Measurements from ENCODE around the gene UBE2H.
"Not testable (repeated sequence)": the region's sequence is repeated elsewhere in the genome, so short reads cannot be mapped to it uniquely, and the experiment has no call there.

The UBE2H gene

GRCh38 chr7:129841465-129841864 is 111.3 kb downstream of the UBE2H start:
- Histone ChIP-seq H3K9ac (ENCODE audit: low read depth, low read length, poor library complexity, severe bottlenecking) (no peak overlapping the region), H3K9me2 (replicated peaks; ENCODE audit: low read depth, low read length) (no peaks in the 10 kb centered on the region), H2AFZ (ENCODE audit: low read length) (no peak overlapping the region), H3K27me3 (ENCODE audit: insufficient read depth, low read length, poor library complexity, severe bottlenecking) (no peaks in the 10 kb centered on the region), H3K36me3 (ENCODE audit: insufficient read depth, low read length) (no peaks in the 10 kb centered on the region), H3K9me3 (ENCODE audit: insufficient read depth, low read depth, low read length) (no peaks in the 10 kb centered on the region), H3K4me2 (ENCODE audit: low read depth, low read length, poor library complexity, severe bottlenecking) (peak overlapping the region; percentile 23), H3K4me1 (ENCODE audit: insufficient read depth, low read length, poor library complexity, severe bottlenecking) (peaks cover 45% of the 10 kb centered on the region), H4K20me1 (ENCODE audit: insufficient read depth, low read length, poor library complexity, severe bottlenecking) (peaks cover 9% of the 10 kb centered on the region), H3F3A (ENCODE audit: low read depth) (peaks cover 6% of the 10 kb centered on the region; the same call in 1 of the 2 replicates), H3K79me2 (ENCODE audit: insufficient read depth, low read length) (no peaks in the 10 kb centered on the region), H3K4me3 (ENCODE audit: low read length, poor library complexity, severe bottlenecking) (no peak overlapping the region)
- no peak for TF ChIP-seq EZH2phosphoT487 (IDR thresholded peaks at IDR 0.05; ENCODE audit: borderline replicate concordance)

- Histone ChIP-seq H3F3A (ENCODE audit: low read depth) (peaks cover 6% of the 10 kb centered on the region; the same call in 1 of the 2 replicates), H3K4me3 (ENCODE audit: low read length, poor library complexity, severe bottlenecking) (no peak overlapping the region), H3K36me3 (ENCODE audit: insufficient read depth, low read length) (0 out of 2 replicates have a peak, but pooled peaks cover 3% of the 10 kb centered on the region), H3K4me2 (ENCODE audit: low read depth, low read length, poor library complexity, severe bottlenecking) (peak overlapping the region; percentile 23), H4K20me1 (ENCODE audit: insufficient read depth, low read length, poor library complexity, severe bottlenecking) (peaks cover 9% of the 10 kb centered on the region), H3K9ac (ENCODE audit: low read depth, low read length, poor library complexity, severe bottlenecking) (no peak overlapping the region), H3K27me3 (ENCODE audit: insufficient read depth, low read length, poor library complexity, severe bottlenecking) (no peaks in the 10 kb centered on the region), H3K4me1 (ENCODE audit: insufficient read depth, low read length, poor library complexity, severe bottlenecking) (peaks cover 43% of the 10 kb centered on the region), H3K79me2 (ENCODE audit: insufficient read depth, low read length) (no peaks in the 10 kb centered on the region), H2AFZ (ENCODE audit: low read length) (no peak overlapping the region), H3K9me3 (ENCODE audit: insufficient read depth, low read depth, low read length) (no peaks in the 10 kb centered on the region), H3K9me2 (replicated peaks; ENCODE audit: low read depth, low read length) (no peaks in the 10 kb centered on the region)
- TF ChIP-seq EZH2phosphoT487 (IDR thresholded peaks at IDR 0.05; ENCODE audit: borderline replicate concordance), result peak; percentile 18; the same call in 1 of the 2 replicates
- TF ChIP-seq, protein P1, sequence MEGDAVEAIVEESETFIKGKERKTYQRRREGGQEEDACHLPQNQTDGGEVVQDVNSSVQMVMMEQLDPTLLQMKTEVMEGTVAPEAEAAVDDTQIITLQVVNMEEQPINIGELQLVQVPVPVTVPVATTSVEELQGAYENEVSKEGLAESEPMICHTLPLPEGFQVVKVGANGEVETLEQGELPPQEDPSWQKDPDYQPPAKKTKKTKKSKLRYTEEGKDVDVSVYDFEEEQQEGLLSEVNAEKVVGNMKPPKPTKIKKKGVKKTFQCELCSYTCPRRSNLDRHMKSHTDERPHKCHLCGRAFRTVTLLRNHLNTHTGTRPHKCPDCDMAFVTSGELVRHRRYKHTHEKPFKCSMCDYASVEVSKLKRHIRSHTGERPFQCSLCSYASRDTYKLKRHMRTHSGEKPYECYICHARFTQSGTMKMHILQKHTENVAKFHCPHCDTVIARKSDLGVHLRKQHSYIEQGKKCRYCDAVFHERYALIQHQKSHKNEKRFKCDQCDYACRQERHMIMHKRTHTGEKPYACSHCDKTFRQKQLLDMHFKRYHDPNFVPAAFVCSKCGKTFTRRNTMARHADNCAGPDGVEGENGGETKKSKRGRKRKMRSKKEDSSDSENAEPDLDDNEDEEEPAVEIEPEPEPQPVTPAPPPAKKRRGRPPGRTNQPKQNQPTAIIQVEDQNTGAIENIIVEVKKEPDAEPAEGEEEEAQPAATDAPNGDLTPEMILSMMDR (conservative IDR thresholded peaks at IDR 0.05; ENCODE audit: low read length), result no peak
Measured at GRCh38 chr7:129840757-129841156, 112.0 kb downstream of the UBE2H start.

GRCh38 chr7:129836983-129837382 is 115.8 kb downstream of the UBE2H start:
- TF ChIP-seq EZH2phosphoT487 (IDR thresholded peaks at IDR 0.05; ENCODE audit: borderline replicate concordance), result no peak
- TF ChIP-seq, protein P1 (conservative IDR thresholded peaks at IDR 0.05; ENCODE audit: low read length), result no peak
- no peaks in the 10 kb centered on the region for H3K79me2 ChIP-seq (ENCODE audit: insufficient read depth, low read length)
- H3F3A ChIP-seq (ENCODE audit: low read depth), result peaks cover 4% of the 10 kb centered on the region; the same call in 1 of the 2 replicates
- H4K20me1 ChIP-seq (ENCODE audit: insufficient read depth, low read length, poor library complexity, severe bottlenecking), result peaks cover 6% of the 10 kb centered on the region
- H3K9me2 ChIP-seq (replicated peaks; ENCODE audit: low read depth, low read length), result no peaks in the 10 kb centered on the region
- no peak overlapping the region for H3K4me2 ChIP-seq (ENCODE audit: low read depth, low read length, poor library complexity, severe bottlenecking)
- no peak overlapping the region for H3K4me3 ChIP-seq (ENCODE audit: low read length, poor library complexity, severe bottlenecking)
- peaks cover 9% of the 10 kb centered on the region; the same call in 1 of the 2 replicates for H3K36me3 ChIP-seq (ENCODE audit: insufficient read depth, low read length)
- no peak overlapping the region for H2AFZ ChIP-seq (ENCODE audit: low read length)
- peaks cover 15% of the 10 kb centered on the region for H3K4me1 ChIP-seq (ENCODE audit: insufficient read depth, low read length, poor library complexity, severe bottlenecking)
- no peak overlapping the region for H3K9ac ChIP-seq (ENCODE audit: low read depth, low read length, poor library complexity, severe bottlenecking)
- H3K27me3 ChIP-seq (ENCODE audit: insufficient read depth, low read length, poor library complexity, severe bottlenecking), result no peaks in the 10 kb centered on the region
- no peaks in the 10 kb centered on the region for H3K9me3 ChIP-seq (ENCODE audit: insufficient read depth, low read depth, low read length)

- Histone ChIP-seq H3K9me2 (replicated peaks; ENCODE audit: low read depth, low read length) (no peaks in the 10 kb centered on the region), H3K9ac (ENCODE audit: low read depth, low read length, poor library complexity, severe bottlenecking) (no peak overlapping the region), H4K20me1 (ENCODE audit: insufficient read depth, low read length, poor library complexity, severe bottlenecking) (no peaks in the 10 kb centered on the region), H3K4me3 (ENCODE audit: low read length, poor library complexity, severe bottlenecking) (no peak overlapping the region), H3K4me1 (ENCODE audit: insufficient read depth, low read length, poor library complexity, severe bottlenecking) (peaks cover 2% of the 10 kb centered on the region), H3K9me3 (ENCODE audit: insufficient read depth, low read depth, low read length) (no peaks in the 10 kb centered on the region), H3K36me3 (ENCODE audit: insufficient read depth, low read length) (peaks cover 9% of the 10 kb centered on the region; the same call in 1 of the 2 replicates), H3K79me2 (ENCODE audit: insufficient read depth, low read length) (no peaks in the 10 kb centered on the region), H3F3A (ENCODE audit: low read depth) (peaks cover 3% of the 10 kb centered on the region; the same call in 1 of the 2 replicates), H3K27me3 (ENCODE audit: insufficient read depth, low read length, poor library complexity, severe bottlenecking) (no peaks in the 10 kb centered on the region), H2AFZ (ENCODE audit: low read length) (no peak overlapping the region), H3K4me2 (ENCODE audit: low read depth, low read length, poor library complexity, severe bottlenecking) (no peak overlapping the region)
- TF ChIP-seq EZH2phosphoT487 (IDR thresholded peaks at IDR 0.05; ENCODE audit: borderline replicate concordance), result no peak
- TF ChIP-seq, protein P1 (conservative IDR thresholded peaks at IDR 0.05; ENCODE audit: low read length), result no peak
Measured at GRCh38 chr7:129835569-129835968, 117.2 kb downstream of the UBE2H start.

DNA sequence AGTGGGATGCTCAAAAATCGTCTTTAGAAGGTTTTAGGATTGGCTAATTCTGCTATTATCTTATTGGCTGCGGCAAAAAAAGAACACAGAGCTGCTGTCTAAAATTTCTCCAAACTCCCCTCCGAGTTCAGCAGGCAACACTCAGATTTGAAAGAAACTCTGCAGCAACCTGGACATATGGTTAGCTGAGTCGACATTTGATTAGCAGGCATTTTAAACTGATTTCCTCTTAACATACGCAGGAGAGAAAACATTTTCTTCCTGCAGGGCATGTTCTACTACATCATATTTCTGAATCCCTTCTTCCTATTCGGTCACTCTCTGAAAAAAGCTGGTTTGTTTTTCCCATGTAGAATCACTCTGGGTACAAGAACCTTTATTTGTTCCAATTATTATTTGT is 119.4 kb downstream of the UBE2H start:
- H3K4me2 ChIP-seq (ENCODE audit: low read depth, low read length, poor library complexity, severe bottlenecking); H3K36me3 ChIP-seq (ENCODE audit: insufficient read depth, low read length); H3F3A ChIP-seq (ENCODE audit: low read depth); H3K9me3 ChIP-seq (ENCODE audit: insufficient read depth, low read depth, low read length); H4K20me1 ChIP-seq (ENCODE audit: insufficient read depth, low read length, poor library complexity, severe bottlenecking); H3K9me2 ChIP-seq (replicated peaks; ENCODE audit: low read depth, low read length); H3K9ac ChIP-seq (ENCODE audit: low read depth, low read length, poor library complexity, severe bottlenecking); H3K4me1 ChIP-seq (ENCODE audit: insufficient read depth, low read length, poor library complexity, severe bottlenecking); H3K27me3 ChIP-seq (ENCODE audit: insufficient read depth, low read length, poor library complexity, severe bottlenecking); H2AFZ ChIP-seq (ENCODE audit: low read length); H3K79me2 ChIP-seq (ENCODE audit: insufficient read depth, low read length); H3K4me3 ChIP-seq (ENCODE audit: low read length, poor library complexity, severe bottlenecking): not testable (repeated sequence)

Data from Loucy (cell line).